GM23338 (cell line): ENCODE measurements around the gene PRPF18. TPM values are rescaled to one million over a fixed set of nuclear protein-coding genes. Genes with fewer than 3 reads are reported as not detected.

ENCODE experiments used
- ATAC-seq: fragments of 200-7000 bp; cut with Tn5 transposase; 3 replicates; pipeline ENCODE4 v1.9.1; 2020
- DNase-seq: peaks from one replicate; pipeline ENCODE4 v3.0.0-alpha.2; 2015; ENCODE audit warnings: low spot score
- H2AFZ ChIP-seq: fragments of 200-600 bp; sonication (generic); 2 replicates; pipeline ENCODE4 v1.8.0; 2016; ENCODE audit warnings: antibody characterized with exemption, mild to moderate bottlenecking, moderate library complexity
- H3F3A ChIP-seq: fragments of 200-600 bp; sonication (generic); replicated peaks from 2 replicates; pipeline ENCODE4 v1.8.0; 2017; ENCODE audit warnings: antibody characterized with exemption, mixed run types, low read depth
- H3K27ac ChIP-seq: fragments of 200-600 bp; sonication (generic); 2 replicates; pipeline ENCODE4 v1.6.1; 2016; ENCODE audit warnings: low read depth
- H3K27me3 ChIP-seq: fragments of 200-600 bp; sonication (generic); 2 replicates; pipeline ENCODE4 v1.8.0; 2016; ENCODE audit warnings: mild to moderate bottlenecking, mixed run types, moderate library complexity; ENCODE audit not compliant: insufficient read depth
- H3K36me3 ChIP-seq: fragments of 200-600 bp; sonication (generic); 2 replicates; pipeline ENCODE4 v1.8.0; 2016; ENCODE audit warnings: mild to moderate bottlenecking; ENCODE audit not compliant: insufficient read depth
- H3K4me1 ChIP-seq: fragments of 200-600 bp; sonication (generic); 2 replicates; pipeline ENCODE4 v1.8.0; 2016; ENCODE audit warnings: mild to moderate bottlenecking, moderate library complexity; ENCODE audit not compliant: insufficient read depth
- H3K4me2 ChIP-seq: fragments of 200-600 bp; sonication (generic); 2 replicates; pipeline ENCODE4 v1.7.1; 2017; ENCODE audit warnings: mixed run types
- H3K4me3 ChIP-seq: fragments of 200-600 bp; sonication (generic); 2 replicates; pipeline ENCODE4 v1.6.1; 2016; ENCODE audit warnings: mixed run types
- H3K79me2 ChIP-seq: fragments of 200-600 bp; sonication (generic); replicated peaks from 2 replicates; pipeline ENCODE4 v1.8.0; 2017; ENCODE audit warnings: mild to moderate bottlenecking; ENCODE audit not compliant: insufficient read depth
- H3K9me2 ChIP-seq: fragments of 200-600 bp; sonication (generic); 2 replicates; pipeline ENCODE4 v1.8.0; 2017; ENCODE audit not compliant: insufficient read depth
- H4K20me1 ChIP-seq: fragments of 200-600 bp; sonication (generic); replicated peaks from 2 replicates; pipeline ENCODE4 v1.8.0; 2017; ENCODE audit warnings: mild to moderate bottlenecking; ENCODE audit not compliant: insufficient read depth
- H3K27ac Mint-ChIP-seq: 2 replicates; pipeline ENCODE4 v1.8.0; 2020; ENCODE audit warnings: inconsistent platforms, mild to moderate bottlenecking, moderate library complexity, mixed read lengths
- H3K27me3 Mint-ChIP-seq: 3 replicates; pipeline ENCODE4 v1.8.0; 2022; ENCODE audit warnings: low read depth, mild to moderate bottlenecking, moderate library complexity, mixed read lengths, inconsistent platforms; ENCODE audit not compliant: insufficient read depth, poor library complexity
- H3K36me3 Mint-ChIP-seq: 3 replicates; pipeline ENCODE4 v1.8.0; 2021; ENCODE audit warnings: low read depth, mild to moderate bottlenecking, inconsistent platforms, moderate library complexity, mixed read lengths
- H3K4me1 Mint-ChIP-seq: 3 replicates; pipeline ENCODE4 v1.8.0; 2020; ENCODE audit warnings: mild to moderate bottlenecking, inconsistent platforms, mixed read lengths
- H3K4me3 Mint-ChIP-seq: 3 replicates; pipeline ENCODE4 v1.8.0; 2021; ENCODE audit warnings: moderate library complexity, mild to moderate bottlenecking, inconsistent platforms, mixed read lengths
- H3K9me3 Mint-ChIP-seq: 3 replicates; pipeline ENCODE4 v1.8.0; 2020; ENCODE audit warnings: moderate library complexity, mild to moderate bottlenecking, inconsistent platforms, mixed read lengths
- CREB1 ChIP-seq: fragments of 250-450 bp; sonication (Bioruptor Pico); IDR thresholded peaks from 2 replicates; pipeline ENCODE4 v1.5.0; 2020; ENCODE audit warnings: low read depth, mild to moderate bottlenecking, moderate library complexity
- CTCF ChIP-seq, 2 experiments: fragments of 200-600 bp in 1 of 2; sonication (generic) in 1 of 2; conservative IDR thresholded peaks; 2 replicates each; pipeline versions ENCODE4 v1.5.1 to v1.6.1; 2016 to 2017; ENCODE audit warnings: antibody characterized with exemption in 2 of 2, low read depth in 2 of 2, mild to moderate bottlenecking in 2 of 2, moderate library complexity in 1 of 2
- ETS1 ChIP-seq: IDR thresholded peaks from 2 replicates; pipeline ENCODE4 v1.6.1; 2016; ENCODE audit warnings: antibody characterized with exemption
- EZH2 ChIP-seq: fragments of 200-600 bp; sonication (generic); IDR thresholded peaks from one replicate; pipeline ENCODE4 v1.8.0; 2017; ENCODE audit warnings: antibody characterized with exemption, mild to moderate bottlenecking, low read depth; ENCODE audit not compliant: unreplicated experiment
- EZH2phosphoT487 ChIP-seq: fragments of 200-600 bp; sonication (generic); IDR thresholded peaks from one replicate; pipeline ENCODE4 v1.8.1; 2018; ENCODE audit warnings: antibody characterized with exemption; ENCODE audit not compliant: unreplicated experiment
- JUNB ChIP-seq: IDR thresholded peaks from one replicate; pipeline ENCODE4 v1.6.1; 2016; ENCODE audit warnings: antibody characterized with exemption; ENCODE audit not compliant: unreplicated experiment
- NANOG ChIP-seq: IDR thresholded peaks from 2 replicates; pipeline ENCODE4 v1.6.1; 2016; ENCODE audit warnings: antibody characterized with exemption, borderline replicate concordance
- POLR2AphosphoS5 ChIP-seq: IDR thresholded peaks from 2 replicates; pipeline ENCODE4 v1.6.1; 2016; ENCODE audit warnings: antibody characterized with exemption, low read depth
- REST ChIP-seq: IDR thresholded peaks from one replicate; pipeline ENCODE4 v1.6.1; 2018; ENCODE audit warnings: antibody characterized with exemption; ENCODE audit not compliant: unreplicated experiment
- STAT1 ChIP-seq: IDR thresholded peaks from one replicate; pipeline ENCODE4 v1.6.1; 2016; ENCODE audit warnings: antibody characterized with exemption; ENCODE audit not compliant: unreplicated experiment
- ZNF114 ChIP-seq: fragments of 250-450 bp; sonication (Bioruptor Pico); IDR thresholded peaks from 2 replicates; pipeline ENCODE4 v1.5.0; 2020; ENCODE audit warnings: mild to moderate bottlenecking, moderate library complexity
- ZNF331 ChIP-seq: fragments of 250-450 bp; sonication (Bioruptor Pico); IDR thresholded peaks from 2 replicates; pipeline ENCODE4 v1.5.0; 2020; ENCODE audit warnings: low read depth, mild to moderate bottlenecking, moderate library complexity
- ZNF462 ChIP-seq: fragments of 250-450 bp; sonication (Bioruptor Pico); IDR thresholded peaks from 2 replicates; pipeline ENCODE4 v1.5.0; 2020; ENCODE audit warnings: mild to moderate bottlenecking, moderate library complexity
- polyA plus RNA-seq: library from polyadenylated mRNA; unstranded; fragments of >200 nt; fragmentation: Nextera tagmentation; extraction: Ambion mirVana; gene quantifications from 2 replicates; pipeline ENCODE4 v1.2.1, GENCODE V29; 2016
- total RNA-seq: library from RNA; depleted of rRNA; stranded (reverse); fragments of >200 nt; shearing (Covaris generic); gene quantifications from 2 replicates; pipeline ENCODE4 v1.2.3, GENCODE V29; 2014

PRPF18 gene
- total and polyA plus RNA-seq, 2 experiments from 2014 or later, result 15.1 to 17.2 TPM

- Histone ChIP-seq H3K36me3 (no peaks in the 10 kb centered on the region; the same call in 1 of the 2 replicates), H2AFZ (no peak overlapping the region), H3K27me3 (no peaks in the 10 kb centered on the region), H3K9me2 (no peaks in the 10 kb centered on the region), H3K4me1 (peaks cover 27% of the 10 kb centered on the region), H4K20me1 (no peaks in the 10 kb centered on the region), H3K27ac (no peak overlapping the region), H3K79me2 (no peaks in the 10 kb centered on the region), H3K4me3 (no peak overlapping the region), H3K4me2 (no peak overlapping the region), H3F3A (no peaks in the 10 kb centered on the region)
- ATAC-seq (no peak), DNase-seq (no peak)
- H3K27ac Mint-ChIP-seq, result no peak overlapping the region
- H3K9me3 Mint-ChIP-seq, result no peaks in the 10 kb centered on the region
- peaks cover 33% of the 10 kb centered on the region for H3K4me1 Mint-ChIP-seq
- H3K4me3 Mint-ChIP-seq, result no peak overlapping the region
- peaks cover 20% of the 10 kb centered on the region; the same call in 2 of the 3 replicates for H3K36me3 Mint-ChIP-seq
- TF ChIP-seq ZNF114, result no peak
- no peak for TF ChIP-seq REST
- TF ChIP-seq EZH2phosphoT487, result no peak
- no peak for TF ChIP-seq ZNF462 (CRISPR knock-in tag)
- no peak for TF ChIP-seq CREB1 (CRISPR knock-in tag)
- no peak for TF ChIP-seq ETS1
- no peak for TF ChIP-seq POLR2AphosphoS5
- no peak for TF ChIP-seq CTCF (conservative IDR thresholded peaks at IDR 0.05; ENCODE audit: low read depth in 2 of 2)
- no peak for TF ChIP-seq NANOG
- no peak for TF ChIP-seq STAT1
- TF ChIP-seq JUNB, result no peak
- TF ChIP-seq EZH2, result no peak
- TF ChIP-seq ZNF331 (CRISPR knock-in tag), result no peak
- no peaks in the 10 kb centered on the region for H3K27me3 Mint-ChIP-seq
Measured at GRCh38 chr10:13612654-13613373, 26.0 kb downstream of the PRPF18 start.
